ENCODE results near the gene RRP36. TPM values are rescaled to one million over a fixed set of nuclear protein-coding genes. Genes with fewer than 3 reads are reported as not detected.

Gene RRP36
- total and polyA plus RNA-seq, 9 of the 15 experiments (the other 6 are each of a cell fraction or from before 2014, with no cell fraction given): 27.6 to 150 (median 114) TPM

GRCh38 chr6:43013843-43014433 lies 7.5 kb upstream of the RRP36 start, which contains the start of the genes KLHDC3 and MEA1 (continued):
- 0 out of 2 replicates have a peak, but pooled peaks have one; percentile 55 for TF ChIP-seq ZBTB2 (IDR thresholded peaks at IDR 0.05)
- TF ChIP-seq RBBP5 (IDR thresholded peaks at IDR 0.05; ENCODE audit: borderline replicate concordance, insufficient read depth, low read length, poor library complexity, severe bottlenecking): peak; percentile 70
- no peak for TF ChIP-seq ZNF75A (CRISPR knock-in tag; IDR thresholded peaks at IDR 0.05)
- TF ChIP-seq RHOXF2B (CRISPR knock-in tag; conservative IDR thresholded peaks at IDR 0.05): no peak
- TF ChIP-seq ZBTB1 (CRISPR knock-in tag; IDR thresholded peaks at IDR 0.05; ENCODE audit: borderline replicate concordance, low read depth): no peak
- TF ChIP-seq ZNF431 (CRISPR knock-in tag; IDR thresholded peaks at IDR 0.05): no peak
- TF ChIP-seq GATAD2B (IDR thresholded peaks at IDR 0.05; ENCODE audit: borderline replicate concordance): no peak
- peak; percentile 79 for TF ChIP-seq SAP30 (IDR thresholded peaks at IDR 0.05; ENCODE audit: borderline replicate concordance, insufficient read depth, low read depth, low read length, poor library complexity, severe bottlenecking)
- TF ChIP-seq RBM14 (IDR thresholded peaks at IDR 0.05; ENCODE audit: borderline replicate concordance, insufficient read depth, low read depth, low read length): no peak
- no peak for TF ChIP-seq PURB (CRISPR knock-in tag; IDR thresholded peaks at IDR 0.05; ENCODE audit: low read depth)
- TF ChIP-seq FOXP1 (CRISPR knock-in tag; IDR thresholded peaks at IDR 0.05): peak; percentile 93; the same call in 1 of the 2 replicates
- peak in 2 of 3 experiments; percentile 71 to 96; a peak in 3 of 6 replicates for TF ChIP-seq ZBTB11 (CRISPR knock-in tag; IDR thresholded peaks at IDR 0.05)
- TF ChIP-seq ZNF316 (IDR thresholded peaks at IDR 0.05): peak; percentile 36; the same call in 1 of the 2 replicates
- TF ChIP-seq MXI1 (IDR thresholded peaks at IDR 0.05; ENCODE audit: low read depth, low read length): peak; percentile 96
- TF ChIP-seq SMC3 (conservative IDR thresholded peaks at IDR 0.05; ENCODE audit: insufficient read depth, low read depth, low read length): no peak
- TF ChIP-seq CREM (IDR thresholded peaks at IDR 0.05; ENCODE audit: low read depth): peak; percentile 96
- no peak for TF ChIP-seq NR4A1 (CRISPR knock-in tag; IDR thresholded peaks at IDR 0.05)
- TF ChIP-seq NR4A1 (tag; IDR thresholded peaks at IDR 0.05): no peak
- peak; percentile 71; the same call in 1 of the 2 replicates for TF ChIP-seq E2F3 (CRISPR knock-in tag; IDR thresholded peaks at IDR 0.05)
- peak; percentile 91 for TF ChIP-seq CREB1 (IDR thresholded peaks at IDR 0.05)
- TF ChIP-seq CREB1 (CRISPR knock-in tag; IDR thresholded peaks at IDR 0.05): peak; percentile 91
- TF ChIP-seq ZNF133 (CRISPR knock-in tag; IDR thresholded peaks at IDR 0.05): no peak
- TF ChIP-seq NEUROD1 (IDR thresholded peaks at IDR 0.05; ENCODE audit: borderline replicate concordance, low read depth, low read length, partially characterized antibody): no peak

All from K562 (cell line).